ENCODE data around the gene GBX1.

DNA sequence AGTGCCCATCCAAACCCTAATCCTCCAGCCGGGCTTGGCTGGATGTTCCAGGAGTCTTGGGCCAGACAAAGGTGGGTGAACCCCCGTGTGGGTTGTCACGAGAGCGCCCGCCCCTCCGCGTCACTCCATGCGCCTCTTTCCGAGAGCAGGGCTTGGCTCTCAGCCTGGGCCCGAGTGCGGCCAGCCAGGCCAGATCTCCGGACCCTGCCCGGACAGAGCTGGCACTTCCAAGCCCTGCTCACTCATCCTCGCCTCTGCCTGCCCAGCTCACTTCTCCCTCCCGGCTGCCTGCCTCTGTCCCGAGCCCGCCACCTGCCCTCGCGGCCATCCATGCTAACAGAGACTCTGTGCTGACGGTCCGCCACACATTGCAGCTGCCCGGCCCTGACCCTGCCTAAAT lies 46.6 kb downstream of the GBX1 start:
- TF ChIP-seq, protein P1, sequence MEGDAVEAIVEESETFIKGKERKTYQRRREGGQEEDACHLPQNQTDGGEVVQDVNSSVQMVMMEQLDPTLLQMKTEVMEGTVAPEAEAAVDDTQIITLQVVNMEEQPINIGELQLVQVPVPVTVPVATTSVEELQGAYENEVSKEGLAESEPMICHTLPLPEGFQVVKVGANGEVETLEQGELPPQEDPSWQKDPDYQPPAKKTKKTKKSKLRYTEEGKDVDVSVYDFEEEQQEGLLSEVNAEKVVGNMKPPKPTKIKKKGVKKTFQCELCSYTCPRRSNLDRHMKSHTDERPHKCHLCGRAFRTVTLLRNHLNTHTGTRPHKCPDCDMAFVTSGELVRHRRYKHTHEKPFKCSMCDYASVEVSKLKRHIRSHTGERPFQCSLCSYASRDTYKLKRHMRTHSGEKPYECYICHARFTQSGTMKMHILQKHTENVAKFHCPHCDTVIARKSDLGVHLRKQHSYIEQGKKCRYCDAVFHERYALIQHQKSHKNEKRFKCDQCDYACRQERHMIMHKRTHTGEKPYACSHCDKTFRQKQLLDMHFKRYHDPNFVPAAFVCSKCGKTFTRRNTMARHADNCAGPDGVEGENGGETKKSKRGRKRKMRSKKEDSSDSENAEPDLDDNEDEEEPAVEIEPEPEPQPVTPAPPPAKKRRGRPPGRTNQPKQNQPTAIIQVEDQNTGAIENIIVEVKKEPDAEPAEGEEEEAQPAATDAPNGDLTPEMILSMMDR (conservative IDR thresholded peaks at IDR 0.05 in 1 of 2, IDR thresholded peaks at IDR 0.05 in 1 of 2; ENCODE audit: low read depth in 1 of 2, low read length in 2 of 2) = no peak
- TF ChIP-seq EZH2 (IDR thresholded peaks at IDR 0.05; ENCODE audit: low read length, missing control alignments) = no peak

Measured in fibroblast of lung (primary cell).